RWPE1 (cell line): ENCODE measurements around the gene DDIT3.

Source experiments
- CTCF ChIA-PET: fragments of 350-600 bp; sonication (Branson Sonifier 250); formaldehyde crosslinking; extraction: SDS; loops from one replicate; lab custom pipeline; 2021; lab: Yijun Ruan, JAX
- POLR2A ChIA-PET: fragments of 400-600 bp; formaldehyde crosslinking; extraction: SDS; loops from one replicate; lab custom pipeline; 2020; ENCODE audit warnings: antibody characterized with exemption; ENCODE audit not compliant: low non-redundant PET; lab: Yijun Ruan, JAX
- DNase-seq: peaks from one replicate; pipeline ENCODE4 v3.0.0; 2012; ENCODE audit warnings: low spot score
- H3K27ac ChIP-seq: fragments of 450-650 bp; 2 replicates; pipeline ENCODE4 v1.5.1; 2017
- TF ChIP-seq, protein P1 (sequence below): fragments of 450-650 bp; conservative IDR thresholded peaks from 2 replicates; pipeline ENCODE4 v1.5.1; 2017; ENCODE audit warnings: low read depth, mild to moderate bottlenecking

DDIT3 gene

DNA sequence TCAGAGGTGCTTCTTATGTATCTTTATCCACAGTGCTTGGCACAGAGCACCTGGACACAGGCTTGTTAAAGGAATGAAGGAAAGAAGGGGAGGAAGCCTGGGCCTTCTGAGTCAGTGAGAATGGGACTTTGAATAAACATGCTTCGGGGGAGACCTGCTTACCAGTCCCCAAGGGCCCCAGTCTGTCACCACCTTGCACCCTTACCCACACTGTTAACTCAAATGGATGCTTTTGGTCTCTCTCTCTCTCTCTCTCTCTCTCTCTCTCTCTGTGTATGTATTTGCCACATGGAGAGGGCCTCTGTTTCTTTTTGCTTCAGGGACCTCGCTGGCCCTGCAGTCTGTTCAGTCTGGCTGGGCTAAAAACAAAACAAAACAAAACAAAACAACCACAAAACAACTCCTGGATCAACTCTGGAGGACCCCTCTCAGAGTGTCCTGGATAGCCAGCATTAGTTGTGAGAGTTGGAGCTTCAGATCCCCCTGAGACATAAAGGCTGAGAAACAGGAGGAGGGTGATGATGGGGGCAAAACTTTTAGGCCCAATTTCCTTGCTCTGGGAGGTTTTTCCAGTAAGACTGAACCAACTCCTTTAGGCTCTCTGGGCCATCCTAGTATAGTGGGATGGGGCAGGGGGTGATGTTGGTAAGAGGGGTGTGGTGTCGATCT is 31.5 kb upstream of the DDIT3 start:
- POLR2A ChIA-PET = no interaction called here

DNA sequence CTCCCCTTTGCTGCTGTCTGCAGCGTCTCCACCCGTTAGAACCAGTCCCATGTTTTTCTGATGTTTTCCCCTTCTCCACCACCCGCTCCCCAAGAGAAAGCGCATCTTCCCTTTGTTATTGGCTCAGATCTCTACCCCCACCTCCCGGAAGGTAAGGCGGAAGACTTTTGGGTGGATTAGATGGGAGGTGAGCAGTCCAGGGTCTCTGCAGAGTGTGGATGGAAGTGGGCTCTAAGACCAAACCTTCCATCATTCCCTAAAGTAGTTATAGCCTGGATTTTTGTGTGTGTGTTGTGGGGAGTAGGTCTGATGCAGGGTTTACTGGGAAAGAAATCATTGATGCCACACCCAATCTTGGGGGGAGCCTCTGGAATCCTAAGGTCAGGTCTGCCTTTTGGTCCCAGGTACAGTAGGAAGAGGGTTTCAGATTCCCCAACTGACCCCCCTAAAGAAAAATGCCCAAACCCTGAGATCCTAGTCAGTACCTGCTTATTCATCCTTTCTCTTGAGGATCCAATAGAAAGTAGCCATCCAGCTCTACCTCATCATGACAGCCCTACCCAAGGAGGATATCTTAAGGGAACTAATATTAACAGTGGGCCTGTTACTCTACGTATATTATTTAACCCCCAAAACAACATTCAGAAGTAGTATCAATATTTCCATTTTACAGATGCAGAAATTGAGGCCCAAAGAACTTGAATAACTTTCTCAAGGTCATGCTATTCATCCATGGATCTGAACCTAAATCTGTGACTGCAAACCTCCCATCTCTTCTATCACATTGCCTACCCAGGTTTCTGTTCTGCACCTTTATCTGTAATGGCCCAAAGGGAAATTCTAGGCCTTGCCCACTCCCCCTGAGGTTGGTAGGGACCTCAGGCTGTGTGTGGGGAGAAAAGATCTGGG is 30.6 kb upstream of the DDIT3 start:
- CTCF ChIA-PET = no interaction called here
- TF ChIP-seq, protein P1, sequence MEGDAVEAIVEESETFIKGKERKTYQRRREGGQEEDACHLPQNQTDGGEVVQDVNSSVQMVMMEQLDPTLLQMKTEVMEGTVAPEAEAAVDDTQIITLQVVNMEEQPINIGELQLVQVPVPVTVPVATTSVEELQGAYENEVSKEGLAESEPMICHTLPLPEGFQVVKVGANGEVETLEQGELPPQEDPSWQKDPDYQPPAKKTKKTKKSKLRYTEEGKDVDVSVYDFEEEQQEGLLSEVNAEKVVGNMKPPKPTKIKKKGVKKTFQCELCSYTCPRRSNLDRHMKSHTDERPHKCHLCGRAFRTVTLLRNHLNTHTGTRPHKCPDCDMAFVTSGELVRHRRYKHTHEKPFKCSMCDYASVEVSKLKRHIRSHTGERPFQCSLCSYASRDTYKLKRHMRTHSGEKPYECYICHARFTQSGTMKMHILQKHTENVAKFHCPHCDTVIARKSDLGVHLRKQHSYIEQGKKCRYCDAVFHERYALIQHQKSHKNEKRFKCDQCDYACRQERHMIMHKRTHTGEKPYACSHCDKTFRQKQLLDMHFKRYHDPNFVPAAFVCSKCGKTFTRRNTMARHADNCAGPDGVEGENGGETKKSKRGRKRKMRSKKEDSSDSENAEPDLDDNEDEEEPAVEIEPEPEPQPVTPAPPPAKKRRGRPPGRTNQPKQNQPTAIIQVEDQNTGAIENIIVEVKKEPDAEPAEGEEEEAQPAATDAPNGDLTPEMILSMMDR = no peak

More for the DNA sequence above, 31.5 kb upstream of the DDIT3 start:
- CTCF ChIA-PET = no interaction called here
- no peak for DNase-seq
- H3K27ac ChIP-seq = no peak overlapping the region
- TF ChIP-seq, protein P1 = no peak

DNA sequence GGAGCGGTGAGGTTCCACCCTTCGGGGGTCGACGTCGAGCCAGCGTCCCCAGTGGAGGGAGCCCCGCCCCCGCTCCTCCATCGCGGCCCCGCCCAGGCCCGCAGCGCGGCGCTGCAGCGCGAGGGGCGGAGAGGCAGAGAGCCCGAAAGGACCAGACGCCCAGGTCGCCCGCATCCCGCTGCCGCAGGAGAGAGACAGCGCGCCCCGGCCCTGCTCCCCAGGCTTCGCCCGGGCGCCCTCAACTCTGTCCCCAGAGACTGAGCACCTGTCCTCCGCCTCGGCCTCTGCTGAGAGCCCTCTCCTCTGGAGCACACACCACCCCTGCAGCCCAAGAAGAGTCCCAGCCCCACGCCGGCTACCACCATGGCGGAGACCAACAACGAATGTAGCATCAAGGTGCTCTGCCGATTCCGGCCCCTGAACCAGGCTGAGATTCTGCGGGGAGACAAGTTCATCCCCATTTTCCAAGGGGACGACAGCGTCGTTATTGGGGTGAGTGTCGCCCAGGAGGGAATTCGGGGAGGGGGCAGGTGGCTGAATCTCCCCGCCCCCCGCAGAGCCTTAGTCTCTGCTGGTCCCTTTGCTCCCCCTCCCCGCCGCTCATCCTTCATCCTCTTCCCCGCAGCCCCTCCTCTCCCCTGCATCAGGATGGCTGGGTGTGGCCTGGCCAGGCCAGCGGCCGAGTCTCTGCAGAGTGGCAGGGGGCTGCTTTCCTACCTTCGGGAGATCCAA is 29.8 kb upstream of the DDIT3 start, which contains the start of gene KIF5A:
Gene KIF5A, plus strand, starts transcription at position 136 of the 732 bp plus-strand sequence. Its CDS starts 228 bp downstream, at position 364.
- H3K27ac ChIP-seq = no peak within 1 kb of the TSS
- ChIA-PET CTCF (no interaction called here), POLR2A (no interaction called here)
- TF ChIP-seq, protein P1 = no peak
- peak; percentile 20 for DNase-seq

More for the DNA sequence above, 30.6 kb upstream of the DDIT3 start:
- no peak for DNase-seq
- no peak overlapping the region for H3K27ac ChIP-seq
- POLR2A ChIA-PET = no interaction called here

DNA sequence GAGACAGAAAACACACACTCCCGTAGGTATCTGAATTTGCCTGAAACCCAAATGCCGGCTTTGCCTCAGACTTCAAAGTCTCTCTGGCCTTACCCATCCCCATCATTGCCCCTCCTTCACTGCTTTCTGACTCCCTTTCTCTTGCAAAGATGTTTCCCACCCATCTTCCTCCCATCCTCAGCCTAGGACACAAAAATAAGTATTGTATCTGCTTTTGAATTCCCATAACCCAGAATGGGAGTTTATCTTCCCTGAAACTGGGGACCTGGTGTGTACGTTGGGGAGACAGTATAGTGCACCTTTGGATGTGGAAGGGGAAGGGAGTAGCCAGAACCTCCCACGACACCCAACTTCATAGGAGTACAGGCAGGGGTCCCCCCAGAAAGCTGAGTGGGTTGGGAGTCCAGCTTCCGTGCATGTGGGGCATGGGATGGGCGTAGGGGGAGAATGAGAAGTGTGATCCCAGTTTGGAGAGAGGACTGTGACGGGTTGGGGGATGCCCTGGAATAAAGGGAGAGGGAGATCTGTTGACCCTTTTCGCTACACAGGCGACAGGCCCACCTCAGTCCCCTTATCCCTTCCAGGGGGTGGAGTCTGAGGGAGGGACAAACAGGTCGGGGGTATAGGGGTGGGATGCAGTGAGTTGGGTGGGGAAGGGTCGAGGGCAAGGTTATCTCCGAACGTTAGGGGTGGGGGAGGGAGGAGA is 29.0 kb upstream of the DDIT3 start:
- TF ChIP-seq, protein P1 = no peak
- POLR2A ChIA-PET = no interaction called here
- CTCF ChIA-PET = no interaction called here
- no peak for DNase-seq
- no peak overlapping the region for H3K27ac ChIP-seq

DNA sequence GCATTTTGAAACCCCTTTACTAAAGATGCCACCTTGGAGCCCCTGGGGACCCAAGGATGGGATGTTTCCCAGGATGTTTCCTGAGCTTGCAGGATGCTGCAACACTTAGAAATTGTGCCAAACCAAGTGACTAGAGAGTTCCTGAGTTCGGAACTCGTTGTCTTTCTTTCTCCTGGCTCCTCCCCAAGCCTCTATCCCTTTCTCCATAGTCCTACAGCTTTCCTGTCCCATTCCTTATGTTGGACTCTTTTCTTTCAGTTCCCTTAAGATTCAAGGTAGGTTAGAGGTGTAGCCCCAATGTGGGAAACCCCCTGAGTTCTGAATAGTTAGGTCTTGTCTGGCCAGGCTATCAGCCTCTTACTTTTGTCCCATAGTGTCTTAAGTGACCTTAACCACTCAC is 28.2 kb upstream of the DDIT3 start:
- no peak overlapping the region for H3K27ac ChIP-seq
- no peak for DNase-seq
- POLR2A ChIA-PET = no interaction called here
- TF ChIP-seq, protein P1 = no peak
- CTCF ChIA-PET = interaction anchor here (0.5 kb wide), 1 partner anchor 227 kb away, joined by 3 read pairs; no protein-coding TSS in a partner anchor
